ENCODE data around the gene GRID1. TPM values are rescaled to one million over a fixed set of nuclear protein-coding genes. Genes with fewer than 3 reads are reported as not detected.
"Not testable (repeated sequence)": the region's sequence is repeated elsewhere in the genome, so short reads cannot be mapped to it uniquely, and the experiment has no call there.

The GRID1 gene
- total RNA-seq, 1 experiment from 2014 or later = not detected

- Histone ChIP-seq H3K4me3 (no peak overlapping the region), H3K27me3 (ENCODE audit: insufficient read depth, low read depth) (no peaks in the 10 kb centered on the region), H3K79me2 (ENCODE audit: low read depth) (no peaks in the 10 kb centered on the region), H3K9me2 (ENCODE audit: insufficient read depth) (no peaks in the 10 kb centered on the region), H3K4me1 (replicated peaks; ENCODE audit: insufficient read depth) (no peaks in the 10 kb centered on the region), H3K36me3 (ENCODE audit: low read depth) (no peaks in the 10 kb centered on the region), H3K27ac (no peak overlapping the region), H3F3A (ENCODE audit: insufficient read depth, low read depth) (no peaks in the 10 kb centered on the region), H3K4me2 (peak overlapping the region; percentile 31; the same call in 1 of the 2 replicates), H3K9me3 (ENCODE audit: insufficient read depth, low read depth) (no peaks in the 10 kb centered on the region), H2AFZ (no peak overlapping the region), H4K20me1 (ENCODE audit: insufficient read depth) (no peaks in the 10 kb centered on the region)
- BruUV-seq (replicated peaks) = no TSS peak
- CTCF ChIA-PET = interaction anchor here (0.6 kb wide), 1 partner anchor 284 kb away, joined by 3 read pairs; no protein-coding TSS in a partner anchor
- intact Hi-C loops (cut with micrococcal nuclease; ENCODE audit: unreplicated experiment) = no loop called here
- TF ChIP-seq, protein P1, sequence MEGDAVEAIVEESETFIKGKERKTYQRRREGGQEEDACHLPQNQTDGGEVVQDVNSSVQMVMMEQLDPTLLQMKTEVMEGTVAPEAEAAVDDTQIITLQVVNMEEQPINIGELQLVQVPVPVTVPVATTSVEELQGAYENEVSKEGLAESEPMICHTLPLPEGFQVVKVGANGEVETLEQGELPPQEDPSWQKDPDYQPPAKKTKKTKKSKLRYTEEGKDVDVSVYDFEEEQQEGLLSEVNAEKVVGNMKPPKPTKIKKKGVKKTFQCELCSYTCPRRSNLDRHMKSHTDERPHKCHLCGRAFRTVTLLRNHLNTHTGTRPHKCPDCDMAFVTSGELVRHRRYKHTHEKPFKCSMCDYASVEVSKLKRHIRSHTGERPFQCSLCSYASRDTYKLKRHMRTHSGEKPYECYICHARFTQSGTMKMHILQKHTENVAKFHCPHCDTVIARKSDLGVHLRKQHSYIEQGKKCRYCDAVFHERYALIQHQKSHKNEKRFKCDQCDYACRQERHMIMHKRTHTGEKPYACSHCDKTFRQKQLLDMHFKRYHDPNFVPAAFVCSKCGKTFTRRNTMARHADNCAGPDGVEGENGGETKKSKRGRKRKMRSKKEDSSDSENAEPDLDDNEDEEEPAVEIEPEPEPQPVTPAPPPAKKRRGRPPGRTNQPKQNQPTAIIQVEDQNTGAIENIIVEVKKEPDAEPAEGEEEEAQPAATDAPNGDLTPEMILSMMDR (conservative IDR thresholded peaks at IDR 0.05) = no peak
- TF ChIP-seq EZH2 (IDR thresholded peaks at IDR 0.05; ENCODE audit: low read depth) = no peak
- peak in 1 of 2 experiments; percentile 51 for DNase-seq
- POLR2A ChIA-PET (ENCODE audit: unreplicated experiment) = no interaction called here
Observed at GRCh38 chr10:86389441-86390193, 23.0 kb upstream of the GRID1 start.

DNA sequence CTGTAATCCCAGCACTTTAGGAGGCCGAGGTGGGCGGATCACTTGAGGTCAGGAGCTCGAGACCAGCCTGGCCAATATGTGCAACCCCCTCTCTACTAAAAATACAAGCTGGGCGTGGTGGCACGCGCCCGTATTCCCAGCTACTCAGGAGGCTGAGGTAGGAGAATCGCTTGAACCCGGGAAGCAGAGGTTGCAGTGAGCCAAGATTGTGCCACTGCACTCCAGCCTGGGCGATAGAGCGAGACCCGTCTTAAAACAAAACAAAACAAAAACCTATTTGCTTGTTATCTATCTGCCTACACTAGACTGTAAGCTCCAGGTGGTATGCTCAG is 22.5 kb upstream of the GRID1 start:
- POLR2A ChIA-PET (ENCODE audit: unreplicated experiment); BruUV-seq (replicated peaks); DNase-seq; H3K4me1 ChIP-seq (replicated peaks; ENCODE audit: insufficient read depth); H3K79me2 ChIP-seq (ENCODE audit: low read depth); H2AFZ ChIP-seq; H3K27me3 ChIP-seq (ENCODE audit: insufficient read depth, low read depth); H4K20me1 ChIP-seq (ENCODE audit: insufficient read depth); H3K27ac ChIP-seq; CTCF ChIA-PET; H3F3A ChIP-seq (ENCODE audit: insufficient read depth, low read depth); intact Hi-C loops (cut with micrococcal nuclease; ENCODE audit: unreplicated experiment); H3K4me3 ChIP-seq; H3K9me2 ChIP-seq (ENCODE audit: insufficient read depth); H3K9me3 ChIP-seq (ENCODE audit: insufficient read depth, low read depth); H3K36me3 ChIP-seq (ENCODE audit: low read depth): not testable (repeated sequence)
- H3K4me2 ChIP-seq = peak overlapping the region; percentile 31; the same call in 1 of the 2 replicates

DNA sequence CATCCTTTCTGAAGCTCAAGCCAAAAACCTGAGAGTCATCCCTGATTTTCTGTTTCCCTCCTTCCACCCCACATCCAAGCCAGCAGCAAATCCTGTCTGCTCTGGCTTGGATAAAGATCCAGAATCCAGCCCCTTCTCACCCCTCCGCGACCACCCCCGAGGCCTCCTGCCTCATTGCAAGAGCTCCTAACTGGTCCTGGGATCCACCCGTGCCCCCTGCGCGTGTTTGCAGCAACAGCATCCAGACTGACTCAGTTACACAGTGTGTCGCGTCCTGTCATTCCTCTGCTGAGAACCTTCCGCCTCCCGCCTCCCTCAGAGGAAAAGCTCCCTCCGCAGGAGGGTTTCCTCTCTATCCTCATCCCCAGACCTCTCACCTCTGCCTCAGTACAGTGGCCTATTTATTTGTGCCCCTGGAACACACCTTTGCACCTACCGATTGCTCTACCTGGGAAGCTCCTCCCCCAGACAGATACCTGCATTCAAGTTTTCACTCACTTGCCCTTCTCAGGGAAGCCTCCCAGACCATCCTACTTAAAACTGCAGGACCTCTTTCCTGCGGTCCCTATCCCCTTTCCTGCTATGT is 21.6 kb upstream of the GRID1 start:
- DNase-seq = no peak
- intact Hi-C loops (cut with micrococcal nuclease; ENCODE audit: unreplicated experiment) = no loop called here
- TF ChIP-seq, protein P1 (conservative IDR thresholded peaks at IDR 0.05) = no peak
- no peak for TF ChIP-seq EZH2 (IDR thresholded peaks at IDR 0.05; ENCODE audit: low read depth)
- Histone ChIP-seq H3K27me3 (ENCODE audit: insufficient read depth, low read depth) (no peaks in the 10 kb centered on the region), H3K36me3 (ENCODE audit: low read depth) (no peaks in the 10 kb centered on the region), H3K79me2 (ENCODE audit: low read depth) (no peaks in the 10 kb centered on the region), H3K27ac (no peak overlapping the region), H3F3A (ENCODE audit: insufficient read depth, low read depth) (no peaks in the 10 kb centered on the region), H3K4me3 (no peak overlapping the region), H4K20me1 (ENCODE audit: insufficient read depth) (no peaks in the 10 kb centered on the region), H3K9me3 (ENCODE audit: insufficient read depth, low read depth) (no peaks in the 10 kb centered on the region), H3K9me2 (ENCODE audit: insufficient read depth) (no peaks in the 10 kb centered on the region), H2AFZ (no peak overlapping the region), H3K4me2 (no peak overlapping the region), H3K4me1 (replicated peaks; ENCODE audit: insufficient read depth) (no peaks in the 10 kb centered on the region)
- CTCF ChIA-PET = no interaction called here
- POLR2A ChIA-PET (ENCODE audit: unreplicated experiment) = no interaction called here
- BruUV-seq (replicated peaks) = no TSS peak
